LNCaP clone FGC (cell line): ENCODE results near the gene DCAF8.

Source experiments
- DNase-seq: peaks from one replicate; pipeline ENCODE4 v3.0.0-alpha.2; 2011; ENCODE audit warnings: low read depth
- H3K4me3 ChIP-seq: 2 replicates; pipeline ENCODE4 v1.5.1; 2011; ENCODE audit warnings: mild to moderate bottlenecking, low read depth, low read length, control low read depth
- CTCF ChIP-seq: IDR thresholded peaks from 2 replicates; pipeline ENCODE4 v1.5.1; 2012; ENCODE audit warnings: mild to moderate bottlenecking; ENCODE audit not compliant: control insufficient read depth, insufficient read depth; ENCODE audit errors: extremely low read depth

Gene DCAF8

DNA sequence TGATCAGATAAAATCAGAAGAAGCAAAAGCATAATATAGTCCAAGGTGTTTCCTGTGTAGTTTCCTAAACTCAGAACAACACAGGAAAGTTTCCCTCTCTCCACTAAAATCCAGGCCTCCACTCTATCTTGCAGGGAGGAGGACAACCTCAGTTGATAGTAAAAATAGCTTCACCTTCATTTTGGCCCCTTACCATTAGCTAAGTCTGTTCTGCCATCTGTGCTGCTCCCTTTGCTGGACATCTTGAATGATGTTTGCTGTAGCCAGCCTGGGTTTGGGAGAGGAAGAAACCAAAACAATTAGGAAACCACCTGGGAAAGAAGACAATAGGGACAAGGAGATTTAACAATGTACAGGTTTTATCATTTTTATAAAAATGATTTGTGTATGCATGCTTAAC is 18.6 kb downstream of the DCAF8 start:
- TF ChIP-seq CTCF, result no peak
- no peak for DNase-seq

DNA sequence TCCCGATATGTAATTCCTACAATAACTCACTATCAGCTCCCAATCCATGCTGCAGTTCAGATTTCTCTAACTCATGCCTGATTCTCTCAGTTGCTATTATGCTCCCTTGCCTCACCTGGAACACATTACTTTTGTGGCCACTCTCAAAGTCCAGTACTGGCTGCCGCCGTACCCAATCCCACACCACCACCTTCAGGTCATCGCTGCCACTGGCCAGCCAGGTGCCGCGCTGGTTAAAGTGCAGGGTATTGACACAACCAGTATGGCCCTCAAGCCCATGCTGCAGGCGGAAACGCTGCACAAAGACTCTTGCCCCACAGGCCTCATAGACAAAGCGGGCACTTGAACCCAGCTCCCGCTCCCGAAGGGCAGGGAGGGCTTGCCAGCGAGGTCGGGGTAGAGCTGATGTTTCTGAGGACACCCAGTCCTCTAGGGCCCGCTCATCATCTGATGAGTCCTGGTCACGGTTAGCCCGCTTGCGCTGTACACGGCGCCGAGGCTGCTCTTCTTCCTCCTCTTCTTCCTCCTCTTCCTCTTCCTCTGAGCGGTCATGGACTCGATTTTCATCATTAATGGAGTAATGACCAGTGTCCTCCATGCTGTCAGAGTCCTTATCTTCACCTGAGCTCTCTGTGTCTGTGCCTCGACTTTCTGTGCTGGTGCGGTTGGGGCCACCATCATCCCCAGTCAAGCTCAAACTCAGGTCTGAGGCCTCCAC is 22.6 kb downstream of the DCAF8 start:
- no peak for TF ChIP-seq CTCF
- no peak for DNase-seq
- no peak overlapping the region for H3K4me3 ChIP-seq

More for the DNA sequence above, 18.6 kb downstream of the DCAF8 start:
- no peak overlapping the region for H3K4me3 ChIP-seq

DNA sequence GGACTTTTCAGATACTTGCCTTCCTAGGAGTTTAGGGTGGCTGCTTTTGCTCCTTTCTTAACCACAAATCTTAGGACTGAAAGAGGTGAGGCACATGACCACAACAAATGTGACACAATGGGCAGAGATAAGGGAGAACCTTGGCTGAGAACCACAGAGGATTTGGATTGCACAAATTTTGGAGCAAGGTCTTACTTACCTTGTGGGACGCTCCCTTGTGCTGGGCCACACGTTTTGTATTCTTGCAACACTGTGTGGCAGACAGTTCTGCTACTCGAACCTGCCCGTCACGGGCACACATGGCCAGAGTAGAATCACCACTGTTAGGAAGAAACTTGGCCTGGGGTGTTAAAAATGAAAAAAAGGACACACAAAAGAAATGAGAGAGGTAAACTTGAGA is 23.9 kb downstream of the DCAF8 start:
- DNase-seq, result no peak
- no peak overlapping the region for H3K4me3 ChIP-seq
- no peak for TF ChIP-seq CTCF

DNA sequence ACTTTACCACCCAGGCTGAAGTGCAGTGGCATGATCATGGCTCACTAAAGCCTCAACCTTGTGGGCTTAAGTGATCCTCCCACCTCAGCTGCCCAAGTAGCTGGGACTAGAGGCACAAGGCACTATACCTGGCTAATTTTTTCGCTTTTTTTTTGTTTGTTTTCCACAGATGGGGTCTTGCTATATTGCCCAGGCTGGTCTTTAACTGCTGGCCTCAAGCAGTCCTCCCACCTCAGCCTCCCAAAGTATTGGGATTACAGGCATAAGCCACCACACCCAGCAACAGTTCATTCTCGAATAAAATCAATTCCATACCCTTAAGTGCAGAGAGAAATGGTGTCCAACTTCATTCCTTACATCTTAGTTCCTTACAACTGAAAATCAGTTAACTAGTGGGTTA is 24.8 kb downstream of the DCAF8 start:
- TF ChIP-seq CTCF, result no peak
- no peak for DNase-seq
- H3K4me3 ChIP-seq, result no peak overlapping the region

- no peak for TF ChIP-seq CTCF
- DNase-seq, result no peak
- no peak overlapping the region for H3K4me3 ChIP-seq
Observed at GRCh38 chr1:160236806-160237205, 25.5 kb downstream of the DCAF8 start.

GRCh38 chr1:160232911-160233310 is 29.4 kb downstream of the DCAF8 start:
- no peak overlapping the region for H3K4me3 ChIP-seq
- no peak for TF ChIP-seq CTCF
- DNase-seq, result no peak

DNA sequence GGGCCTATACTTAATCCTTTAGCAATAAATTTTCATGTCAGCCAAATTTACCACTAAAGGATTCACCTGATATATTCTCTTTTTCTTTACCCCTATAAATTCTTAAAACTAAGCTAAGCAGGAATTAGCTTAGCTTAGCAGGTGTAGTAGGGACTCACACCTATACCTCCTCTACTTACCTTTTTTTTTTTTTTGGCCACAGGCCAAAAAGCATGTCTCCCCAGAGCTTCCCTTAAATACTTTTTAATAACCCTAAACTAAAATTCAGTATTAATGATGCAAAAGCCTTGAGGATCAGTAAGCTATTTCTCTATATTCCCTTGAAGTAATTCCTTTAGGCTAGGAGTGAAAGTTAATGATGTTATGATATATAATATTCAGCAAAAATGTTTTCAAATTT is 33.9 kb downstream of the DCAF8 start:
- no peak for TF ChIP-seq CTCF
- no peak overlapping the region for H3K4me3 ChIP-seq
- DNase-seq, result no peak
